HCEC 1CT (cell line): ENCODE data around the gene RPS2.
"Not testable (repeated sequence)": the region's sequence is repeated elsewhere in the genome, so short reads cannot be mapped to it uniquely, and the experiment has no call there.

Experiments used
- DNase-seq: peaks from one replicate; pipeline ENCODE4 v3.0.0-alpha.2; 2017

Gene RPS2

DNA sequence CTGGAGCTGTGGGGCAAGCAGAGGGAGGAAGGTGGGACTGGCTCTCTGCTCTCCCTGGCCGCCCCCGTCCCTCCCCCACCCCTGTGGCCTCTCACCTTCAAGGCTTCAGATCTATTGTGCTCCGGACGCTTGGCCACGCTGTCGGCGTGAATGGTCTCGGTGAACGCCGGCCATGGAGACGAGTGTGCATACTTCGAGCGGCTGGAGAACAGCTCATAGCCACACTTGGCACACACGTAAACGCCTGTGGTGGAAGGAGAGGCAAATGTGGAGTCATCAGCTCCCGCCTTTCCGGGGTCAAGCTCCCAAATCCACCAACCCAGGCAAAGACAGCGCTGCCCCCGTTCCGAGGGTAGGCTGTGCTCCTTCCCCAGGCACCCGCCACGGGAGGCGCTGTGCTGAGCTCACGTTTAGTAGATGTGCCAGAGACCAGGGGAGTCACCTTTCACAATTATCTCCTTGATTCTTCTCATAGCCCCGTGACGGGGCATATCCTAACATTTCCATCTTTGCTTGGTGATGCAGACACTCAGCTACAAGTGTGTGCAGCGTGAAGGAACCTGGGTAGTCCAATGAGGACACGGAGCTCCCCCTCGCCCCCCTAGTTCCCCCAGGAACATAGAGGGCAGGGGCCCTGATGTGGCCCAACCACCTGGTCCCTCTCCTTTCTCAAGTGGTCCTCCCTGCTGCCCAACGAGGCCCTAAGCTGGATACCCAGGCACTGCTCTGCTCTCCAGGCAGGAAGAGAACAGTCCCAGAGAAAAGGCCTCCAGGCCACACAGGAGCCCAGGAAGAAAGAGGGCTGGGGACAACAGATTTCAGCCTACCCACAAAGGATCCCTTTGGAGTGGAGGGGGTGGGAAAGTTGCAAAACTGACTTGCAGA is 23.2 kb downstream of the RPS2 start:
- no peak for DNase-seq

DNA sequence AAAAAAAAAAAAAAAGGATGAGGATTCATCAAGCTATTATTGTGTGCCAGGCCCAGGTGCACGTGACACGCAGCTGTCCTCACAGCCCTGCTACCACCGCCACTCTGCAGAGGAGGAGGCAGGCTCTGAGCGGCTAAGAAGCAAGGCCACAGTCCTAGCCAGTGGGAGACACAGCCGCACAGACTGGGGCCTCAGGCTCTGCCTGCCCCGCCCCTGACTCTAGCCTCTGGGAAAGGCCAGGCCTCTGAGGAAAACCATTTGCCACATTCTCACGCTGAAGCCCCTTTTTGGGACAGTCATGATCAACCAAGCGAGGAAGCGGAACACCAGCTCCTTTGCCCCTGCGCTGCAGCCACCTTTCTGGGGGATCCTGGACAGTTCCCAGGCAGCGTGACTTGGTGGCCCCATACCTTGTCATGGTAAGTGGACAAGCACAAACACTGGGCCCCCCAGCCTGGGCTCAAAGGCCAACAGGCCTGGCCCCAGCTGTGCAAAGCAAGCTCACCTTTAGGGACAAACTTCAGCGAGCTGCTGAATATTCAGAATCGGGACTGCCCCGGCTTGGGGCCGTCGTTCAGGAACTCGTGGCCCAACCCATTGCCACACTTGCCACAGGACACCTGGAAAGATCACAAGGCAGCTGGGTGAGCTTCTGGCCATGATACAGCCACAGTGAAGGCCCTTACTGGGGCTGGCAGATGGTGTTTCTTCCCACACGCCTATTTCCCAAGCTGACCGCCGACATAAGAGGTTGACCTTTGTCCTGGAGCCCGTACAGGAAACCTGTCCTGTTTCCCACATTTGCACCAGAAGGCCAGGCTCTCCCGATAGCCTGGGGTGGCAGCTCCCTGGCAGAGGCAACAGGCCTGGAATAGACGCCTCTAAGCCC is 24.1 kb downstream of the RPS2 start:
- DNase-seq, result no peak

DNA sequence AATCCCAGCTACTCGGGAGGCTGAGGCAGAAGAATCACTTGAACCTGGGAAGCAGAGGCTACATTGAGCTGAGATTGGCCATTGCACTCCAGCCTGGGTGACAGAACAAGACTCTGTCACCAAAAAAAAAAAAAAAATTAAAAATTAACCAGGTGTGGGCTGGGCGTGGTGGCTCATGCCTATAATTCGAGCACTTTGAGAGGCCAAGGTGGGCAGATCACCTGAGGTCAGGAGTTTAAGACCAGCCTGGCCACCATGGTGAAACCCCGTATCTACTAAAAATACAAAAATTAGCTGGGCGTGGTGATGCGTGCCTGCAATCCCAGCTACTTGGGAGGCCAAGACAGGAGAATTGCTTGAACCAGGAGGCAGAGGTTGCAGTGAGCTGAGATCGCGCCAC is 24.8 kb downstream of the RPS2 start:
- not testable (repeated sequence) for DNase-seq

DNA sequence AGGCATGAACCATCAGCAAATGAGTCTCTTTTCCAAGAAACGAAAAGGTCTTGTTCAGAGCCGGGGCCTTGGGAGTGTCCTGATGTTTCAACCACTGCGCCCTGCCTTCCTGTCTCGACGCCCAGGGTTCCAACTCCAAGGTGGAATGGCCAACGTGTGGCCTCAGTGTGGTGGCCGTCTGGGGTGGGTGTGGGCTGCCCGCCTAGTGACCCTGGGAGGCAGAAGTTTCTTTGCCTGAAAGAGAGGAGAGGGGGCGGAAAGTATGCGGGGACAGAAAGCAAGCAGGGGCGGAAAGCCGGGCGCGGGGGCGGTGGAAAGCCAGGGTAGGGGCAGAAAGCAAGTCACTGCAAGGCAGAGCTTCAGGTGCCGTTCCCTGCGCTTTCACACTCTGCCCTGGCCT is 25.7 kb downstream of the RPS2 start:
- DNase-seq, result no peak

GRCh38 chr16:1938316-1938715 is 26.3 kb downstream of the RPS2 start:
- no peak for DNase-seq

DNA sequence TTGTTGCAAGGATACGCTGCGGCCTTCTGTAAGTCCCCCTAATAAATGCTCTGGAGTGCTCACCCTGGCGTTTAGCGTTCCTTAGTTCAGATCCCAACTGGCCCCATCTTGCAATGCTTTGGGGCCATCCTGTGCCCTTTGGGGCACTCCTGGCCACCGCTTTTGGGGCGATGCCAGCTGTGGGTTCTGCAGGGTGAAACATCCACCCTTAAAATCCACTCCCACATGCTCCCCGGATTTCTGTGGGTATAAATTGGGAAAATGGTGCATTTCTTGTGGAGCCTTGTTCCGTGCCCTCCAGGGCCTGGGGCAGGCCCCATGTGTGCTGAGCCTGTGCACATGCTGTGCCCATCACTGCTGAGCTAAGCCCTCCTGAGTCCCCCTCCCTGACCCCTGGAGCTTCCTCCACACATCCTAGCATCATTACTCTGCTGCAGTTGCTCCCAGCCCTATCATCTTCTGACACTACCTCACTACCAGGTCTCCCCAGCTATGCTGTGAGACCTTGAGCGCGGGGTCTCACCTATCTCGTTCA is 27.6 kb downstream of the RPS2 start:
- DNase-seq, result no peak

- DNase-seq, result no peak
These were observed 31.4 kb downstream of the RPS2 start for GRCh38 chr16:1933097-1933661.

DNA sequence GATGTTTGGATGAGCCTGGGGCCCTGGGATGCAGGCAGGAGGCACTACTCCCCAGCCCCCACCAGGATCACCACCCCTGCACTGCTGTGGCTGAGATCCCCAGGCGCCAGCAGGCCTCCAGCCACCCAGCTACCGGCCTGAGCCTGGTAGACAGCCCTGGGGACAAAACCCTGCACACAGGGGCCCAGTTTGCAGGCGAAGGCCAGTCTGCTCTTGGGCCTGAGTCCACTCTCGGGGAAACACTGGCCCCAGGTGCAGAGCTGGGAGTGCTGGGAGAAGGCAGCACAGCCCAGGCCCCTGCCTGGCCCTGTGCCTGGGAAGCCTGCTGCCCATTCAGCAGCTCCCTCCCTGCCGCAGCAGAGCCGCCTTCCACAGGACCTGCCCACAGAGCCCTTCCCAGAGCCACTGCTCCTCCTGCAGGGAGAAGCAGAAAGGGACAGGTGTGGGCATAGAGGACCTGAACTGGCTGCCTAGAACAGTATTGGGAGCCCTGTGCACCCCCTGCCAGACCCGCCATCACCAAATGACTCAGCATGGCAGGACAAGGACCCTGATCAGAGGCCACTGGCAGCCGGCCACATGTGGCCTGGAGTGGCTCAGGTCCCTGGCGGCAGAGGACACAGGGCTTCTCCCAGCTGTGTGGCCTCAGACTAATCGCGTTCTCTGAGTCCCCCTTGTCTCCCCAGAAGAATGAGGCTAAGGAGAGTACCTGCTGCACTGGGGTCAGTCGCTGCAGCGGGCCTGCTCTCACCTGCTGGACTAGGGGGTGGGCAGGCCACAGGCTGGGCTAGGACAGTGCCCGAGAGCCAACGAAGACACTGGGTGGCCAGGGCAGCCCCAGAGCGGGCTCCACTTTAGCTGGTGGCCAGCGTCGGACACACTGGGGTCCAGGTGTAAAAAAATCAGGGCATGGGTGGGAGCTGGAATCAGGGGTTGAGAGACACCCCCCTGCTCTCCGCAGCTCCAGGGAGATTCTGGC is 32.3 kb downstream of the RPS2 start:
- no peak for DNase-seq

DNA sequence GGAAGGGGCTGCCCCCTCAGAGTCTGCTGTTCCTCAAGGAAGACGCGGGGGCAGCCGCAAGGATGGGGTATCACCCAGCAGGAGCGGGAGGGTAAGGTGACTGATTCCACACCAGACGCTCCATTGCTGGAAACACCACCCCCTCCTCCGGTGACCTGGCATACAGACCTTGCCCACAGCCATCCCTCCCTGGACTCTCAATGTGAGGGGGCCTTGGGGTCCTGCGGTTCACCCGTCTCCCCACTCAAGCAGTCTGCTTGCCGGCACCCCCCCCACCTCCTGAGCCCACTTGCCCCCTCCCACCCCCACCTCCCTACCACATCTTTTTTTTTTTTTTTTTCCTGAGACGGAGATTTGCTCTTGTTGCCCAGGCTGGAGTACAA is 34.3 kb downstream of the RPS2 start:
- DNase-seq, result no peak

DNA sequence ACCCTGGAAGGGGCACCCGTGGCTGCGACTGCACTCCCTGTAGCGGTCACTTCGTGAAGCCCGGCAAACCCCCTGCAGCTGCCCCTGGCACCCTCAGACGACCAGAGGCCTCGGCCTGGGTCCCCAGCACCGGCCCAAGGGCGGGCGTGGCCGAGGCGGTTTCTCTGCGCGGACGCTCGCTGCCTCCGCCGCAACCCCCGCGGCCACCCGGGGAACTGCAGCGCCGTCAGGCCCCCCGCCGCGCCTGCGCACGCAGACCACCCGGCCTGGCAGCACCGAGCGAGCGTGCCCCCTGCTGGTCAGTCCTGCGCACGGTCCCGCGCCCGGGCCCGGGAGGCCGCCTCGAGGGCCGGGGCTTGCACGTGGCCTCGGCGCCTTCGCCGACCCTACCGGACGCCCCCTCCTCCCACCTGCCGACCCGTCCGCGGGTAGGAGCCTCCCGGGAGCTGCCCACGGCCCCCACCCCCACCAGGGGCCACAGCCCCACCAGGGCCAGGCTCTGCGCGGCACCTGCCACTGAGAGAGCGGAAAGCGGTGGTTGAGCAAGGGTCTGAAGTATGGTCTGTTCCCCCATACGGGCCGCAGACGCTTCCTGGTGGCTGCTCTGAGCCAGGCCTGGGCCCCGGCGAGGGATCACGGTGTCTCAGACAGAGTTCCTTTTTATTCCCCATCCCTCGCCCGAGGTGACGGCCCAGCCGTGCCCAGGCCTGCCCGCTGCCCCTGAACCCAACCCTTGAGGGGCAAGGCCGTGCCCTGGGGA is 34.9 kb downstream of the RPS2 start:
- DNase-seq, result peak; percentile 76

- peak; percentile 27 for DNase-seq
These were observed 35.5 kb downstream of the RPS2 start for GRCh38 chr16:1929105-1929504.

- no peak for DNase-seq
These were observed 38.4 kb downstream of the RPS2 start for GRCh38 chr16:1926271-1926670.

GRCh38 chr16:1924095-1924494 is 40.5 kb downstream of the RPS2 start:
- no peak for DNase-seq

DNA sequence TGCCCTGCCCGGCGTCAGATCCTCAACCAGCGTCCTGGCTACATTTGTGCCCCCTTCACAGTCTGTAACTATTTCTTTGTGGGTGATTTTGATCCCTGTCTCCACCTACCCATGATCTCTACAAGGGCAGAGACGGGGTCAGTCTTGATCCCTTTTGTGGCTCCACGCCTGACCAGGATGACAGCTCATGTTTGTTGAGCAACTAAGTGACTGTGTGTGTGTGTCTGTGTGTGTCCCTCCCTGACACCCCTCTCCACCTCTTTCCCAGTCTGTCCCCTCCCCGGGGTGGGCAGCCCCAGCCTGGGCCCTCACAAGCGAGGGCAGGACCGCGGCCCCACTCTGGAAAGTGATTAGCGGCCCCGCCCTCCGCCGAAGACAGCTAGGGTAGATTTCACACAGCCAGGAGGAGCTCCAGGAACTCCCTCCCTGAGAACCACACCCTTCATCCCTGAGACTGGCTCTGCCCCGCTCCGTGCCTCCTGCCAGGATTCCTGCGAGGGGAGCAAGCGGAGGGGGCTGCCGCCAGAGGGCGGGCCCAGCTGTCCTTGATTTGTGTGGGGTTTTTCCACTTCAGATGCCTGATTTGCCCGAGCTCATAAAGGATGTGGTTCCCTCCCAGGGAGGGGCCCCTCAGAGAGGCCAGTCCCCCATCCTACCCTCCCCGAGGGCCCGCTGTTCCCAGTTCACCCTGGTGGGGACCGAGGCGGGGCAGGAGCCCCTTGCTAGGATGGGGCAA is 41.2 kb downstream of the RPS2 start:
- peak; percentile 35 for DNase-seq

DNA sequence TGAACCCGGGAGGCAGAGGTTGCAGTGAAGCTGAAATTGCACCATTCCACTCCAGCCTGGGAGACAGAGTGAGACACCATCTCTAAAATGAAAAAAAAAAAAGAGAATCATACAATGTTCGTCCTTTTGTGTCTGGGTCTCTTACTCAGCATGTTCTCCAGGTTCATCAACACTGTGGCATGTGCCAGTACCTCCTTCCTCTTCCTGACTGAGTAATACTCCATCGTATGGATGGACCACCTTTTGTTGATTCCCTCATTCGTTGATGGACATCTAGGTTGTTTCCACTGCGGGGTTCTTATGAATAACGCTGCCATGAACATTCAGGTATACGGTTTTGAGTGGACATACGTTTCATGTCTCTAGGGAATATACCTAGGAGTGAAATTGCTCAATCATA is 42.3 kb downstream of the RPS2 start:
- no peak for DNase-seq

- peak; percentile 17 for DNase-seq
These were observed 43.9 kb downstream of the RPS2 start for GRCh38 chr16:1920727-1921171.

DNA sequence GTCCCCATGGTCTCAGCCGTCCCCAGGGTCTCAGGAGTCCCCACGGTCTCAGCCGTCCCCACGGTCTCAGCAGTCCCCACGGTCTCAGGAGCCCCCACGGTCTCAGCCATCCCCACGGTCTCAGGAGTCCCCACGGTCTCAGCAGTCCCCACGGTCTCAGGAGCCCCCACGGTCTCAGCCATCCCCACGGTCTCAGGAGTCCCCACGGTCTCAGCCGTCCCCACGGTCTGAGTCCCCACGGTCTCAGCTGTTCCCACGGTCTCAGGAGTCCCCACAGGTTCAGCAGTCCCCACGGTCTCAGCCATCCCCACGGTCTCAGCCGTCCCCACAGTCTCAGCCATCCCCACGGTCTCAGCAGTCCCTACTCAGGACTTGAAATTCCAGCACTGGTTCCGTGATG is 44.5 kb downstream of the RPS2 start:
- DNase-seq, result not testable (repeated sequence)

DNA sequence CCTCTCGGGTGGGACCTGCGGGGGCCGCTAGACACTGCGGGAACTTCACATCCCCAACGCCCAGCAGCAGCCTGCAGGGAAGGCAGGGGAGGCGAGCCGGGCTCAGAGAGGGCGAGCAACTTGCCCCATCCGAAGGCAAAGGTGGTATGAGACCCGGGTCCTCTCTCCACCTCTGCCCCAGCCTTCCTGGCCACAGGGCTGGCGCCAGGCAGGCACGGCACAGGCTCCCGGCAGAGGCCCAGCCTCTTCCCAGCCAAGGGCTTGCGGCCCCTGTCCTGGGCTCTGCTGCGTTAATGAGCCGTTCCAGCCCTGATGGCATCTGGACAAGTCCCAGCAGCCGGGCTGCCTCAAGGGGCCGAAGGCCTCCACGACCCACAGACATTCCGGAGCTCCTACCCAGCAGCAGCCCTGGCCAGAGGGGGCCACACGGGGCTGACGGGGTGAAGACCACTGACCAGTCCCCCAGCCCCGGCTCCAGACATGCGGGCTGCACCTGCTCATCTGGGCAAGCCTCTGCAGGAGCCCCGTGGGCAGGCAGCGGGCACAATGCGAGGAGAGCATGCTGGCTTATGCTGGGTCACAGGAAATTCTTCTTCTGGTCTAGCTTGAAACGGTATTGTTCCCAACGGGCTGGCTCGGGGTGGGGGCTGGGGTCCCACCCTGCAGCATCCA is 45.2 kb downstream of the RPS2 start:
- no peak for DNase-seq

DNA sequence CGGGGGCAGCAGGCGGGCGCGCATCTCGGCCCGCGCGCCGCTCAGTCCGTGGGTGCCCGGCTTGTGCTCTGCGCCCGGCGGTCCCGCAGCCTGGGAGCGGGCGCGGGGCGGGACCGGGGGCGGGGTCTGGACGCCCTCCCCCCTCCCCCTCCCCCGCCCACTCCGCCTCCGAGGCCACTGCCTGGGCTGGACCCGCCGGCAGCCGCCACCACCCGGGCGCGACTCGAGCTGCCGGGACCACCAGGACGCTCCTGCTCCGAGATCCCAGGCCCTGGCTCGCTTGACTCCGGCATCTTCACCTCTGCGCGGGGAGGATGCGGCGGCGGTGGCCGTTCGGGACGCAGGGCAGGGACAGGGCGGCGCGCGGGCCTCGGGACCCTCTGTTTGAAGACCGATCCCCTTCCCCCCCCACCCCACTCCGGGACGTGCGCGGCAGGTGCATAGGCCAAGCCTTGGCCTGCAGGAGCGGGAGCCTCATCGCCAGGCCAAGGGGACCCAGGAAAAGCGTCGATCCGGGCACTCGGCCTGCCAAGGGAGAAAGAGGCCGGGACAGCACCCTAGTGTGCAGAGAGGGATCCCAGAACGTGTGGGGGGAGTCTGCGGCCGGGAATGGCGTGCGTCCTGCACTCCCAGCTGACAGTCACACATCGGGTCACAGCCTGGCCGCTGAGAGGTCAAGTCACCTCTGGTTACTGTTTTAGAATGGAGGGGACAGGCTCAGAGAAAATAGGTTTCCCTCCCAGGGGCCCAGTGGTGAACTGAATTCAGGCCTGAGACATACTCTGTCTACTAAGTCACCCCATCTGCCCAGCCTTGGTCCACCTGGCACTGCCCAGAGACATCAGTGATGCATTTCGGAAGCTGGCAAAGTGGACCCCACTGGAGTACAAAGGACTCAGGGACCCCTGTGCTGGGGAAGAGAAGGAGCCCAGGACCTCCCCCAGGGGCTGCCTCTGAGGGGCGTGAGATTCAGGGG is 46.0 kb downstream of the RPS2 start, which contains the start of gene HS3ST6:
TSS of gene HS3ST6 (minus strand) at position 65 of the 976 bp plus-strand sequence. CDS start 92 bp downstream, outside the sequence.
- DNase-seq, result no peak
